HG03432 (cell line): ENCODE measurements around the gene CDH4.

ENCODE experiments used
- ATAC-seq: cut with Tn5 transposase; IDR thresholded peaks from one replicate; pipeline ENCODE4 v1.9.1; 2021; ENCODE audit warnings: mild to moderate bottlenecking, moderate library complexity; ENCODE audit not compliant: unreplicated experiment

CDH4 gene

DNA sequence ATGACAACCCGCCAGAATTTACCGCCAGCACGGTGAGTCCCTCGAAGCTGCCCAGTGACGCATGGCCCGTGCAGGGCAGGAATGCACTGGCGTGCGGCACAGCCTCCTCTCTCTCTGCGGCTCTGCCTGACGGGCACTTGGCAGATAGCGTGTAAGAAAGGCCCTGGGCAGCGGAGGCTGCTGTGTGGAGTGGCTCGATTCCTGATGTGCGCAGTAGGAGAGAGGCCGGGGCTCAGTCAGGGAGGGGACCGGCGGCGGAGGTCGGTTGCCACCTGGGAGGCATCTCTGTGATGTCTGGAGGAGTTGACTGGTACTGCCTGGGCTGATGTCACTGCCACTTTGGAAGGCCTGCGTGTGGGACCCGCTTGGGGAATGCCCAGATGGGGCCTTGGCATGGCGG is 643.0 kb downstream of the CDH4 start:
- no peak for ATAC-seq

DNA sequence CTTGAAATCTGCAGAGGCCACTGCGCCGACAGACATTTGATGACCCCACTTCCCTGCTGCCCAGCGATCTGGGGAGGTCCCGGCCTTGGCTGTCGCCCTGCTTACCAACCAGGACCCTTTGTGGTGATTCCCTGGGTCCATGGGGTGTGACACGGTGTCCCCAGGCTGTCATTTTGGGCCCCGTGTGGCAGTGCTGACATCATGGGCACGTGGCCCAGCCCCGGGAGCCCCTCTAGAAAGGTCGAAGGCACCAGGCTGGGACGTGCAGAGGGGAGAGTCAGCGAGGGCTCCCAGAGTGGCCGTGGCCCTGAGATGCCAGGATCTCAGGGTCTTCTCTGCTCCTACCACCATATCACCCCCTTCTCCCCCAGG is 643.6 kb downstream of the CDH4 start:
- no peak for ATAC-seq

DNA sequence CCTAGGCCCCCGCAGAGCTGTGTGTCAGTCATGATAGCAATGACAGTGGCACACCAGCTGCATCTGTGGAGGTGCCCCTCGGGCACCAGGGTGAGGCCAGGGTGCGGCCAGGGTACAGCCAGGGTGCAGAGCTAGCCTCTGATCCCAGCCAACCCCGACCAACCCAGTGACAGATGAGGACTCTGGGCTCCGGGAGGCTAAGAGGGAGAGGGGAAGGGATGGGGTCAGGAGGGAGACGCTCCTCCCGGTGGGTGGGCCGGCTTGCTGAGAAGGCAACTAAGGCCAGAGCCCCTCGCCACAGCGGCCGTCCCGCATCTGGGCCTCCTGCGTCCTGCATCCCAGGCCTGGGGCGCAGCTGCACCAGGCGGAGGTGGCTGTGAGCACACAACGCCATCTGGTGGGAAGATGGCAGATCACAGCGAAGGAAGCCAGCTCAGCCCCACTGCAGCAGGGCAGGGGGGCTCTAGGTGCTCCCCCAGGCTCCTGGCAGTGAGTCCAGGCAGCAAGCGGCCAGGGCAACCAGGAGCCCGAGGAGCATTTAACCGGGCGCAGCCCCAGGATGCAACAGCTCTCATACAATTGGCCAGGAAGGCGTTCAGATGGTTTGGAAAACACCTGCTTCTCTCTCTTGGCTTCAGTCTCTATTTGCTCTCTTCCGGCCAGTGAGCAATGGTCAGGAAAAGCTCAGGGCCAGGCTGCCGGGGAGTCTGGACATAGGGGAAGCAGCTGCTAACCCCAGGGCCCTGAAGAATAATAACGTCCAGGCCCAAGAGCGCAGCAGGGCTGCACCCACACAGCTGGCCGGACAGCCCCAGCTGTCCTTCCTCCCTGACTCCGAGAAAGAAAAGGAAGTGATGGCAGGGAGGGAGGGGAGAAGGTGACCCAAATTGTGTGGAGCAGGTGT is 644.2 kb downstream of the CDH4 start:
- ATAC-seq = peak; percentile 62

DNA sequence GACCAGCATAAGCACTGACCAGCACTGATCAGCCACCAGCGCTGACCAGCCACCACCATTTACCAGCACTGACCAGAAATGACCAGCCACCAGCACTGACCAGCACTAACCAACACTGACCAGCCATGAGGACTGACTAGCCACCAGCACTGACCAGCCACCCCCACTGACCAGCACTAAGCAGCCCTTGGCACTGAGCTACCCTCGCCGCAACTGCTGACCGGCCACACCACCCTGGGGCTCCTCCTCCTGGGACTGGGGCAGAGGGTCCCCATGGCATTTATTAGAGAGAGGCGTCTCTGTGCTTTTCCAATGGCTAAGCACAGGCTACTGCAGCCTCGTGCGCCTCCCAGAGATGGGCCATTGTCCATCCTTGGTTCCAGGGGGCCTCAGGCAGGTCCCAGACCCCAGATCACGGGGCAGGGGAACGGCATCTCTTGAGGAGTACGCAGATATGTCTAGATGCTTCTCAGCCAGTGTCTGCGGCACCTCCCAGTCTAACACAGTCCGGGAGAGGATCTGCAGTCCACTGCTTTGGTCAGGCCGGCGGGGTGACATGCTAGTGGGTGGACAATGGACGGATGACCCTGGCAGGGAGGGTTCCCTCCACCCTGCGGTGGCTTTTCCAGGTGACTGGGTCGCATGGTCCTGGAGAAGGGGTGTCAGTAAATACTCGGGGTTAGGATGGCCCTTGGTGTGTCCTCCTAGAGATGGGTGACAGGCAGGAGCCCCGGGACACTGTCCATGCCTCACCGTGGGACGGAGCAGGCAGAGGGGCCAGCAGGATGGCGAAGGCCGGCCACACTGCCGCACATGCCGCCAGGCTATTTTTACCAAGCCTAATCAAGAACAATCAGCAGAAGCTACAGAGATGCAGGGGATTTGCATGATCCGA is 645.6 kb downstream of the CDH4 start:
- no peak for ATAC-seq

DNA sequence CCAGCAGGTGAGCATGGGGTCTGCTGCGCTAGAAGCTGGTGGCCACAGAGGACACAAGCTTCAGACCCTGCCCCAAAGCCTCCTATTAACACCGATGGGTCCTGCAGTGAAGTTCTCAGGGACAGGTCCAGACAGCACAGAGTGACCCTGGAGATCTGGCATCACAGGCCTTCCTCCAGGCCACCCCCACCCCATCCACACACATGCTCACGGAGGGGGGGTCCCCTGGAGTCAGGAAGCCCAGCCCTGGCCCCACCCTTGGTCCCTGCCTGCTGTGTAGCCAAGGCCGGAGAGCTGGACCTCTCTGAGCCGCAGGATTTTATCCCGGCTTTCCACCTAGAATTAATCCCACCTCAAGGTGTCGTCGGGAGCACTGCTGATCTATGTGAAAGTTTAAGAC is 646.3 kb downstream of the CDH4 start:
- ATAC-seq = no peak

DNA sequence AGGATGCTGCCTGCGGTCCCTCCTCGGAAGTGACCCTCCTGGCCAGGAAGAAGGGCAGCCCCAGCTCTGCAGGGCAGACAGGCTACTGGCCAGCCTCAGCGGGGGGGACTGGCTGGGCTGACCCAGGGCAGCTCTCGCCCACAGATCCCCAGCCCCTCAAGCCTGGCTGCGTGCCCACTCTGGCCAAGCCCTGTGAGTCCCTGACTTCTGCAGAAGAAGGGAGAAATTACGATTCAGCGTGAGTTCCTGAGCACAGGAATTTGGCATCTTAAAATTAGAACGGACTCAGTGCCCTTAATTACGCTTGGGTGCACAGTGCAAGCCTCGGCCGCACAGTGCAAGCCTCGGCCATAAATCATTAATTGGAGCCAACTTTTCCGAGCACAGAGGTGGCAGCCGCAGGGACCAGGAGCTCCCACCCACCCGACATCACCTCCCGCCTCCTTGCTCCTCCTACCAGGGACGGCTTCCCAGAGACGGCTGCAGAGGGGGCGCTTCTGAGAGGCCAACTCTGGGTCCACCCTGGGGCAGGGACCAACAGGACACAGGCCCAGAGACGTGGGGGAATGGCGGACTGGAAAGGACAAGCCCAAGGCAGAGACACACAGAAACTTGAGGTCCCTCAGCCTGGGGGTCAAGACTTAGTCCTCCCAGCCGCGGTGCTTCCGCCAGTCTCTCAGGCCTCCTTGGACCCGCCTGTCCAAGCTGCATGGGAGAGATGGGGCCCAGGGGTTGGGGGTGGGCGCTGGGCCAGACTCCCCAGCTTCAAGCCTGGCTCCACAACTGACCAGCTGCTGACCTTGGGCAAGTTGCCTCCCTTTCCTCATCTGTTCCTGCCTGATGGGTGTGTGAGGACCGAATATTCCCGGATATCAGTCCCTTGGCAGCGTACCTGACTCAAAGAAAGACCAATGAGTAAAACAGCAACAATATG is 648.2 kb downstream of the CDH4 start:
- no peak for ATAC-seq

DNA sequence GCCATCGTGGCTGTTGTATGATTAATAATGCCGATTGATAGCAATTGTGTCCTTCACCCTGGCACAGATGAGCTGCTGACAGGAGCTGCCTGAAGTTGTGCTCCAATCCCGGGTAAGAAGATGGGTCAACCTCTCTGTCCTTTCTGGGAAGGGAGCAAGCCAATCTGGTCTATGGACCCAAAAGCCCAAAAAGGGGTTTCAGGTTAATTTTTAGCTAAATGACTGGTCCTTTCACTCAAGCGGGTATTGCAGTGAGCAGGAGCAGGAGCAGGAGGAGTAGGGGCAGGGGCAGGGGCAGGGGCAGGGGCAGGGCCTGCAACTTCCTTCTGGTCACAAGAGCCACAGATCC is 648.9 kb downstream of the CDH4 start:
- ATAC-seq = no peak

DNA sequence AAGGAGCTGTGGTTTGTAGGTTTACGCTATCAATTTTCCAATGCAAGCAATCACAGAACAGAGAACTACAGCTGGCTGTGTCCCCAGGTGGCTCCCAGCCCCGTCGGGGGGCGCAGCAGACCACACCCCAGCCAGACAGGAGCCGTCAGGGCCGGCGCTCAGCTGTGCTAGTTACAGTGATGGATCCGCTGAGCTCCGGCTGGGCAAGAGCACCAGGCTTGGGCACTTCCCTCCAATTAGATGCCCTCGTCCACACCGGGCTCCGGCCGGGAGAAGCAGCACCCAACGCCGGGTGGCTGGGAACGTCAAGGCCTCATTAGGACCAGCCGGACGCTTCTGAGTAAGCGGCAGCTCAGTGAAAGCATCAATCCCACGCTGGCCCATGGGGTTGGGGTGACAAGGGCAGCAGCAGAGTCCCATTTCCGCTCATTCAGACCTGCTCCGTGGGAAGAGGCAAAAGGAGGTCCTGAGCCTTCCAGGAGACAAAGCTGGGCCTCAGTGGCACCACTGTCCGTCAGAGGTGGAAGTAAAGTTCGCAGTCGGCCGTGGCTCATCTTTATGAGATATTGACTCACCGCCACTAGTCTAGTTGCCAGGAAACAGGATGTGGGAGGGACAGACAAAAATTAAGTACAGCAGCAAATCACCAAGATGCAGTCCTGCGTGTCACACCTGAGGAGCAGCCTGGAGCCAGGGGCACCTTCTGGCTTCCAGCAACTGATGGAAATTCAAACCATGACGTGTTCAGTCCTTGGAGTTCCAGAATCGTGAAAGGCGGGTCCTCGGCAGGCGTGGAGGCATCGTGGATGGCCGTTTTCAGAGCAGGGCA is 649.5 kb downstream of the CDH4 start:
- ATAC-seq = no peak

DNA sequence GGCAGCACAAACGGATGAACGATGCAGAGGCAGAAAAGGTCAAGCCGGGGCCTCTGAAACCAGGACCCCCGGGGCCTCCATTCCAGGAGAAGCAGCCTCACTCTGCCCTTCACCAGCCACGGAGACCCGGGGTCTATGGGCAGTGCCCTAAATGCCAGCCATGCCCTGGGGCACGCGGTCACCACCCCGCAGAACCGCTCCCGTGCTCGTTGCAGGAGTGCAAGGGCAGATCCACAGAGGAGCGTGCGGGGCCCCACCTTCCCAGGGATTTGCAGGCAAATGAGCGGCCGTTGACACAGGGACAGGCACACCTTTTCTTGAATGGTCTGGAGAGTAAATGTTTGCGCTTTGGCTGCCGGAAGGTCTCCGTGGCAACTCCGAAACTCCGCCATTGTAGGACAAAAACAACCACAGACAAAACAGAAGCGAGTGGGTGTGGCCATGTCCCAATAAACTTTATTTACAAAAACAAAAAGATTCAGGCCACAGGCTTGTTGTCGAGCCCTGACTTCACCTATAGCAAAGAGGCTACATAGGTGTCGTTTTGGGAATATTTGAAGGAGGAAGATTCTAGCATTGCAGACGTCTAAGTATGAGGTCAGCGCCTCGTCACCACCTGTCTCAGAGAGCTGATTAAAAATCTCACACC is 650.3 kb downstream of the CDH4 start:
- ATAC-seq = no peak

DNA sequence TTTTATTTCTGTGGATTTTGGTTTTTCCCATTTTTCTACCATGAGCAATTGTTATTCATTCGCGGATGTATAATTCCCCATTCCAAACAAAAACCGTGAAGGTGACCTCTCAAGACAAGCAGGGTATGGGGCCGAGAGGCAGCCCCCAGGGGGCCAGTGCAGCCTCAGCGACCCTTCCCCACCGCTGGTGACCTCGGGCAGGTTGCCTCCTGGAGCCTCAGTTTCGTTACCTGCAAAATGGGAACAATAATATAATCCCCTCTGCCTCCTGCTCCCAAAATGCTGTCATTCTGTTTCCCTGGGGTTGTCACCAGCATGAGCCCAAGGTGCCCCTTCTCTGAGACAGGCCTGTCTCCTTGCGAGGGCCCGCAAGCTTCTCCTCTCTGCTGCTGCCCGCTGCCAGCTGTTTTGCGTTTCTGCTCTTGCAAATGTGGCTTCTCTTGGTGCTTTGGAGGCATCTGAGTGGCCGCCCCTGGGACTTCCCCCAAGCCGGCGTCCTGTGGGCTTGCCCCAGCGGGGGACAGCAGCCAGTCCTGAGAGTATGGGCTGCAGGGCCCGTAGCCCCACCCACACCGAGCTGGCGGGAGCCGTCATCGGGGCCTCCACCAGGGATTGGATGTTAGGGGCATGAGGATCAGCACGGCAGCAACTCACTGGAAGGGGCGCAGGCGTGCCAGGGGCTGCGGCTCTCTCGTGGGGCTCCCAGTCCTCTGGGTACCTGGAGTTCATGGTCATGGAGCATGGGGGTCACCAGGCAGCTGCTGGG is 651.7 kb downstream of the CDH4 start:
- ATAC-seq = no peak

DNA sequence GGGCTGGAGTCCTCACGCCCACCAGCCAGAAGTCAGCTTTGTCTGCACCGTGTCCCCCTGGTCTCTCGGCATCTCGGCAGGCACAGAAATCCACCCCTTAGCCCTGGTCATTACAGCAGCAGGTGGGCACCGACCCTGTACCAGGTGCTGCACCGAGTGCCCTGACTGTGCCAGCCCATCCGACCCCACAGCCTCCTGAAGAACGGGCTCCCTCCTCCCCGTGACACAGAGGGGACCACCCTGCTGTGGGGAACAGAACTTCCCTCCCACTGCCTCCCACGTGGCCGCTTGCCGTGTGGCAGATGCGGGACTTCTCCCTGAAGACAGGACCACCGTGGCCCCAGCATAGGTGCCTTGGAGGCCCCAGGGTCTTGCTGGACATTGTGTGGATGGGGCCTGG is 652.4 kb downstream of the CDH4 start:
- no peak for ATAC-seq

DNA sequence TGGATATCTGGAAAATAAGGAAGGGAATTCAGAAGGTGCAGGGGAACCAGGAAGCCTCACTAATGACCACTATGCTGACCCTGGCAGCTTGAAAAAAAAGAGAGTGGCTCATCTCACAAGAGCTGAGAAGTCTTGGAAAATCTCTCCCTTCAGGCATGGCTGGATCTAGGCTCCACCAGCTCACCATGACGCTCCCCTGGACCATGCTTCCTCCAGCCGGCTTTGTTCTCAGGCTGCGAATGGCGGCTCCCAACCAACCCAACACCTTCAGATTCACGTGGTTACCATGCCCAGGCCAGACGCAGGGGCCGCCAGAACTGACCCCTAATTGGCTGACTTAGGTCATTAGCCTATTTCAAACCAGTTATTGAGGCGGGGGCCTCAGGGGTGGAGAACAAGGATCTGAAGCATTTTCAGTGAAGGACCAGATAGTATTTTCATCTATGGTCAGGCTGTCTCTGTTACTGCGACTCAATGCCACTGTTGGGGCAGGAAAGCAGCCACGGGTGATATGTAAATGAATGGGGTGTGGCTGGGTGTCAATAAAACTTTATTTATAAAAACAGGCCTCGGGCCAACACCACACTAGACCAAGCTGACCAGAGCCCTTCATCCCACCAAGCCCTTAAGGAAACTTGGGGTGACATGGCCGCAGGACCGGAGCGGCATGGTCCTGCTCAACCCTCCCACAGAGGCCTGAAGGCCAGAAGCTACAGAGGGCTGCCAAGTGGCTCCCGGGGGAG is 653.9 kb downstream of the CDH4 start:
- no peak for ATAC-seq

DNA sequence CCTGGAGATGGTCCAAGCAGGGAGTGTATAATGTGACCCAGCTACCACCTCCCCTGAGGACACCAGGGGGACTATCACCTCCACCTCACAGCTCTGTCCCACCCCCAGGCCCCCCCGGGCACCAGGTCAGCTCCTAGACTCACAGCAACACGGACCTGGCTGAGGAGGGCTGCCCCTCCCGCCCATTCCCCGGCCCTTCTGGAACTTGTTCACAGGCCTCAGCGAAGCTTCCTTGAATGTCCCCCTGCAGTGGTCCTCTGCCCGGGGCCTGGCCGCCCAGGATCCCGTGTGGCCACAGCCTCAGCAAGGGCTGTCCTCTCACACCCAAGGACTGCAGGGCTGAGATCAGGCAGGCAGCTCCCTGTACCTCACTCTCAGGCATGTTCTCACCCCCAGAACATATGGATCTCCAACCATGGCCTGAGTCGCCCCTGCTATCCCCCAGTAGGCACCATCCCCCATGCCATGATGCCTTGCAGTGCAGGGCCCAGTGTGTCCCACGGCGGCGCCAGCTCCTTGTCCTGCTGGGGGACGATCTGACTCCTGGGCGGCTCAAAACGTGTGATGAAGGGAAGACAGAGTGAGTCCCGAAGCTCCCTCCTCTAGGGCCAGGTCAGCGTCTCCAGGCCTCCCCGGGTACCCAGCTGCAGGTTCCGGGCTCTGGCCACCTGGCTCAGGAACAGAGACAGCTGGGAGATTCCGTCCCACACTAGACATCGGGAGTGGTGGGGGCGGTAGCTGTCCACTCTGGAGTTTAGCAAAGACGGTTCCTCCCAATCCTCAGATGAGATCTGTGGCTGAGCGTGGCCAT is 655.2 kb downstream of the CDH4 start:
- ATAC-seq = no peak

DNA sequence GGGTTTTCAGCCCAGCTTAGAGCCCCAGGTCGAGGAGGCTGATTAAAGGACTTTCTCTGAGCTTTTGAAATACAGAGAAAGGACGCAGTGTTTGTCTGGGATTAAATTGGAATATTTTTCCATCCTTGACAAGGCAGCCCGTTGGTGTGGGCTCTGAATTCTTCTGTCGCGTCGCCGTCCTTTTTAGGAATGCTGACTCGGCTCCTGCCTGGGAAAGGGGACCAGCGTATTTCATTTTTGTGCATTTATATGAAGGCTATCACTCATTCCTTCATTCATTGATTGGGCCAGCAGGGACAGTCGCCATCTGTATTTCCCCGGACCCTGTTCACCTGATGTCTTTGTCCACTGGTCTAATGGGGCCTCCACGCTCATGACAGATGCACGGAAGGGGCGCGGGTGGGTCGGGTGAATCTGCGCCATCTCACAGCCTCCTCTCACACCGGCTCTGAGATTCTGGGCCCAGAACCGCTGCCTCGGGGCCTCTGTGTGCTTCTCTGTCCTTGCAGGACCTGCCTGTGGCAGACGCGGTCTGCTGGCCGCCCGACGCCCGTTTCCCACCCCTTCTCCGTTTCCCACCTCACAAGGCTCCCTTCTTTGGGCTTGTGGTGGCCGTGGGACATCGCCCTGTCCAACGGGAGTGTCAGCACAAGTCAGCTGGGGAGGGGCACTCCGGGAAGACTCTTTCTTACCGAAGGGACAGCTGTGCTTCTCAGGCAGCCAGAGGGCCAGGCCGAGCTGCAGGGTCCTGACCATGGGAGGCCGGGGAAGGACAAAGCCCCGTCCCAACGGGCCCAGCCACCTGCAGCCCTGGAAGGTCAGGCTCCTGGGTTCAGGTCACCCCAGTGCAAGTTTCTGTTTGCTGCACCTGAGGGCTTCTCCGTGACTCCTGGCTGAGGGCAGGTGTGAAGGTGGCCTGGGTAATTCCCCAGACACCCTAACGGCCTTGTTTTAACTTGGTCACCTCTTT is 656.3 kb downstream of the CDH4 start:
- ATAC-seq = no peak

DNA sequence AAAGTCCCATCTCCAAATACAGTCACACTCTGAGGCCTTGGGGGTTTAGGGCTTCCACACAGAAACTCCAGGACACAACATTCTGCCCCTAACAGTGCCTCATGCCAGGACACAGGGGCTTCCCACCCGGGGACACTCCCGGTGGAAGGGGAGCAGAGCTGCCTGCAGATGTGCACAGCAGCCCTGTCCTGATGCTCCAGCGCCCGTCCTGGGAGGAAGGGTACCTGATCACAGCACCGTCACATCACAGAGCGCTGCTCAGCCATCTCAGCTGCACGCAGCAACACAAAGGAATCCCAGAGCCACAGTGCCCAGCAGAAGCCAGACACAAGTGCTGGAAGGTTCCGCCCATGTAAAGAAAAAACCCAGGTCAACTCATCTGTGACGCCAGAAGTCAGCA is 657.0 kb downstream of the CDH4 start:
- ATAC-seq = no peak

DNA sequence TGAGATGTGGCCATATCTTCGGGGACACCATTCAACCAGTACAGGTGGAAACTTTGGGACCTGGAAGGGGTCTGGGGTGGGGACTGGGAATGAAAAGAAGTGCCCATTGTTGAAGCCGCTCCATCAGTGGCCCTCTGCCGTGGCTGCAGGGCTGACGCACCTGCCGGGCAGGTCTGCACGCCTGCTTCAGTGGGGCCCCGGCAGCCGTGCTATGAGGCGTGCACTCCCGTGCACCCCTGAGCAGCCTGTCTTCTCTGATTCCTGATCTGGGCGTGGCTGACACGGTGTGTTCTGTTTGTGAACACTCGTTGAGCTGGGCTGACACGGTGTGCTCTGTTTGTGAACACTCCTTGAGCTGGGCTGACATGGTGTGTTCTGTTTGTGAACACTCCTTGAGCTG is 657.8 kb downstream of the CDH4 start:
- no peak for ATAC-seq
